ENCODE measurements around the gene JARID2.
"Not testable (repeated sequence)": the region's sequence is repeated elsewhere in the genome, so short reads cannot be mapped to it uniquely, and the experiment has no call there.

Gene JARID2

GRCh38 chr6:15292721-15293302 is 46.9 kb downstream of the JARID2 start:
- no peaks in the 10 kb centered on the region for H3K36me3 ChIP-seq (ENCODE audit: insufficient read depth, low read length)
- H3K4me1 ChIP-seq (ENCODE audit: insufficient read depth, low read length): peaks cover 5% of the 10 kb centered on the region
- H3K9me3 ChIP-seq (ENCODE audit: low read length): no peaks in the 10 kb centered on the region
- no peak overlapping the region for H2AFZ ChIP-seq (ENCODE audit: low read depth, low read length)
- H3K4me3 ChIP-seq (ENCODE audit: low read length): no peak overlapping the region
- H3K27me3 ChIP-seq (ENCODE audit: insufficient read depth, low read length): no peaks in the 10 kb centered on the region

DNA sequence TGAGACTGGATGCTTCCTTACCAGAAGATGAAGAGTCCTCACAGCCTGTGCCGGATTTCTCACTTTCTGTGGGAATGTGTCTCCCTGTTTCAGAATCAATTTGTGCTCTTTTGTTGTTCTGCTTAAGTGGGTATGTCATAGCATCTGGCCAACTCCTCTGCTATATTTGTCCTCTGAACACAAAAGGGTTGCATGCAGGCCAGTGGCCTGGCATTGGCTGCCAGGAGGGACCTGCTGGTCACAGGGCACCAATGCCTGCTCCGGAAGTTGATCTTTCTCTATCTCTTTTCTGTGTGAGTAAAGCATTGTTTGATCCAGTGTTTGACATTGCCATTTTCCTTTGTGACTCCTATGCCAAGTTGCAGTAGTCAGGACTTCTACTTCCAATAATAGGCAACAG is 47.8 kb downstream of the JARID2 start:
- no peak overlapping the region for H2AFZ ChIP-seq (ENCODE audit: low read depth, low read length)

DNA sequence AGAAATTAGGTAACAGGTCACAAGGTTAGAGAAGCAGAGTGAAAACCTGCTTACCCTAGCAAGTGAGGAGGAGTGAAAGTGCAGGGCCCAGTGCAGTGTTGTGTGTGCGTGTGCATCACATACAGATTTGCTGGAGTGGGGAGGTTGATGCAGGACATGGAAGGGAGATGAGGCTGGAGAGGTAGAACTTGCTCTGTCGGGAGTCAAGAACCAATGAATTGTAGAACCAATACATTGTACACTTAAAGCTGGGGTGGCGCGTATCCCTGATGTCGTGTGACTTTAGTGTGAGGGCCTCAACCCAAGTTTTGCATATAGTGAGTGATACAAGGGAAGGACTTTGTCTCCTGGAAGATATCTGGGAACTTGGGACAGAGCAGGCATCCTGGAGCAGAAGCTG is 48.6 kb downstream of the JARID2 start:
- Histone ChIP-seq H3K36me3 (ENCODE audit: insufficient read depth, low read length) (no peaks in the 10 kb centered on the region), H3K4me1 (ENCODE audit: insufficient read depth, low read length) (peaks cover 5% of the 10 kb centered on the region), H3K4me3 (ENCODE audit: low read length) (no peak overlapping the region), H3K9me3 (ENCODE audit: low read length) (no peaks in the 10 kb centered on the region), H2AFZ (ENCODE audit: low read depth, low read length) (no peak overlapping the region), H3K27me3 (ENCODE audit: insufficient read depth, low read length) (no peaks in the 10 kb centered on the region)

More for the DNA sequence above, 47.8 kb downstream of the JARID2 start:
- Histone ChIP-seq H3K4me3 (ENCODE audit: low read length) (no peak overlapping the region), H3K36me3 (ENCODE audit: insufficient read depth, low read length) (no peaks in the 10 kb centered on the region), H3K27me3 (ENCODE audit: insufficient read depth, low read length) (no peaks in the 10 kb centered on the region), H3K4me1 (ENCODE audit: insufficient read depth, low read length) (peaks cover 5% of the 10 kb centered on the region), H3K9me3 (ENCODE audit: low read length) (no peaks in the 10 kb centered on the region)

- H3K4me3 ChIP-seq (ENCODE audit: low read length): no peak overlapping the region
- H2AFZ ChIP-seq (ENCODE audit: low read depth, low read length): no peak overlapping the region
- peaks cover 5% of the 10 kb centered on the region for H3K4me1 ChIP-seq (ENCODE audit: insufficient read depth, low read length)
- no peaks in the 10 kb centered on the region for H3K27me3 ChIP-seq (ENCODE audit: insufficient read depth, low read length)
- no peaks in the 10 kb centered on the region for H3K9me3 ChIP-seq (ENCODE audit: low read length)
- H3K36me3 ChIP-seq (ENCODE audit: insufficient read depth, low read length): no peaks in the 10 kb centered on the region
These were observed 50.4 kb downstream of the JARID2 start for GRCh38 chr6:15296249-15296648.

DNA sequence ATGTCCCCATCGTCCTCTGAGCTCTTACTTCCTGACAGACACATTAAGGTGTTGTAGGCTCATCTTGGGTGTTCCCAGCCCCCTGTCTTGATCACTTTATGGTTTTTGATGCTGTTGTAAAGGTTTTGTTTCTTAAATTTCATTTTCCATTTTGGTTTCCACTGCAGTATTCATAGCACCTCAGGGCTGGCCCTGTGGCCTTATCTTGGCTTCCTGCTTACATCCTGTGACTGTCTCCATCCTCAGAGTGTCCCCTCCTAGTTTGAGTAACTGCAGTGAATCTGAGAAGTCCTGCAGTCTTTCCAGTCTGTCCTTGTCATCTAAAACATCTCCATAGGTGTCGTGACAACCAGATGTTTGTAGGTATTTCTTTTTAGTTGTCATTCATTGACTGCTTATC is 50.9 kb downstream of the JARID2 start:
- Histone ChIP-seq H3K9me3 (ENCODE audit: low read length) (no peaks in the 10 kb centered on the region), H3K27me3 (ENCODE audit: insufficient read depth, low read length) (no peaks in the 10 kb centered on the region), H3K4me3 (ENCODE audit: low read length) (no peak overlapping the region)

GRCh38 chr6:15297167-15297566 is 51.3 kb downstream of the JARID2 start:
- not testable (repeated sequence) for H3K9me3 ChIP-seq (ENCODE audit: low read length); H3K36me3 ChIP-seq (ENCODE audit: insufficient read depth, low read length); H3K4me3 ChIP-seq (ENCODE audit: low read length); H3K27me3 ChIP-seq (ENCODE audit: insufficient read depth, low read length); H3K4me1 ChIP-seq (ENCODE audit: insufficient read depth, low read length); H2AFZ ChIP-seq (ENCODE audit: low read depth, low read length)

More for the DNA sequence above, 50.9 kb downstream of the JARID2 start:
- Histone ChIP-seq H3K4me1 (ENCODE audit: insufficient read depth, low read length) (peaks cover 5% of the 10 kb centered on the region), H3K36me3 (ENCODE audit: insufficient read depth, low read length) (no peaks in the 10 kb centered on the region), H2AFZ (ENCODE audit: low read depth, low read length) (no peak overlapping the region)

DNA sequence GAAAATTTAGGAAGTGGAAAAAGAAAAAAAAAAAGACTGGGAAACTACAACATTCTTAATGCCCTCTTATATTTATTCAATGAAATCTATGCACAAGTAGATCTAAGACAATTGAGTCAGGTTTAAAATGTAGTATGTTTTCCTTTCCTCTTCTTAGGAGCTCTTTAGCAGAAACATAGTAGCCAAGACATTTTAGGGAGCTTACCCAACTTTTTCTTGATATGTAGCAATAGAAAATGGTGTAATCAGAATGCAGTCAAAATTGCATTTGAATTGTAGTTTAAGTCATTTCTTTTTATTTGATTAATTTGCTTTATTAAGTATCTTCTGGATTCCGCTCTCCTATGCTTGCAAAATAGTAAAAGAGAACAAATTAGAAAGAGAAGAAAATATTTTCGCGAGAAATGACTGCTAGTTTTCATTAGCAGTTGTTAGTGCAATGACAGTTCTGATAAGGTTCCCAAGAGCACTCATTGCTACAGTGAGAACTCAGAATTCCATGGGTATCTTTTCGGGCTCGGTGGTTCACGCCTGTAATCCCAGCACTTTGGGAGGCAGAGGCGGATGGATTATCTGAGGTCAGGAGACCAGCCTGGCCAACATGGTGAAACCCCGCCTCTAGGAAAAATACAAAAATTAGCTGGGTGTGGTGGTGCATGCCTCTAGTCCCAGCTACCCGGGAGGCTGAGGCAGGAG is 52.2 kb downstream of the JARID2 start:
- peaks cover 7% of the 10 kb centered on the region for H3K4me1 ChIP-seq (ENCODE audit: insufficient read depth, low read length)
- H3K9me3 ChIP-seq (ENCODE audit: low read length): no peaks in the 10 kb centered on the region
- H3K27me3 ChIP-seq (ENCODE audit: insufficient read depth, low read length): no peaks in the 10 kb centered on the region
- H3K36me3 ChIP-seq (ENCODE audit: insufficient read depth, low read length): no peaks in the 10 kb centered on the region
- H2AFZ ChIP-seq (ENCODE audit: low read depth, low read length): no peak overlapping the region
- no peak overlapping the region for H3K4me3 ChIP-seq (ENCODE audit: low read length)

DNA sequence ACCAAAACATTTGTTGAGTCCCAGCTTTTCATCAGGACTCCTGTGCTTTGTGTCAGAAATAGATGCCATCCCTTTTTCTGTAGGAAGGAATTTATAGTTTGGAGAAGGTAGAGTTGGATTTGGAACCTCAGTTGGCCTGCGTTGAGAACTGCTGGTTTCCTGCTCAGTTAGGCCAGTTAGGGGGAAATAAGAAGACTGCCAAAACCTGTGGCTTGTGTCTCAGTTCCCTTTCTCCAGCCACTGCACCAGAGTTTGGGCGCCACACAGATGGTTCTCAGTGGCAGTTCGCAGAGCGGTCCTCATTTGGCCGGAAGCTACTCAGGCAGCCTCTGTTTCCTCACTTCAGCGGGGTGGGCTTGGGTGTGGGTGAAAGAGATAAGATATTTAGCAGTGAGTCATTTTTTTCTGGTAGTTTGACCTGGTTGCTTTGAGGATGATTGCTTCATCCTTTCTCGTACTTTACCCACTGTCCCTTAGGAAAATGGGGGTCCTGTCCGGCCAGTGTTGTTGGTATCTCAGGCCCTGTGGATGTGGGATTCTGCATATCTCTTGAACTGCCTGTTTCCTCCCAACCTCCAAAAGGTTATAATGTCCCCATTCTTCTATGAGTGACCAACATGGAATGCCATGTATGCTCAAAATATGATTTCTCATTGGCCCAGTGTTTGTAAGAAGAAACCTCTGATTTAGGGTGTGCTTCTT is 53.7 kb downstream of the JARID2 start:
- H3K4me3 ChIP-seq (ENCODE audit: low read length): no peak overlapping the region
- no peaks in the 10 kb centered on the region for H3K27me3 ChIP-seq (ENCODE audit: insufficient read depth, low read length)
- H2AFZ ChIP-seq (ENCODE audit: low read depth, low read length): no peak overlapping the region

DNA sequence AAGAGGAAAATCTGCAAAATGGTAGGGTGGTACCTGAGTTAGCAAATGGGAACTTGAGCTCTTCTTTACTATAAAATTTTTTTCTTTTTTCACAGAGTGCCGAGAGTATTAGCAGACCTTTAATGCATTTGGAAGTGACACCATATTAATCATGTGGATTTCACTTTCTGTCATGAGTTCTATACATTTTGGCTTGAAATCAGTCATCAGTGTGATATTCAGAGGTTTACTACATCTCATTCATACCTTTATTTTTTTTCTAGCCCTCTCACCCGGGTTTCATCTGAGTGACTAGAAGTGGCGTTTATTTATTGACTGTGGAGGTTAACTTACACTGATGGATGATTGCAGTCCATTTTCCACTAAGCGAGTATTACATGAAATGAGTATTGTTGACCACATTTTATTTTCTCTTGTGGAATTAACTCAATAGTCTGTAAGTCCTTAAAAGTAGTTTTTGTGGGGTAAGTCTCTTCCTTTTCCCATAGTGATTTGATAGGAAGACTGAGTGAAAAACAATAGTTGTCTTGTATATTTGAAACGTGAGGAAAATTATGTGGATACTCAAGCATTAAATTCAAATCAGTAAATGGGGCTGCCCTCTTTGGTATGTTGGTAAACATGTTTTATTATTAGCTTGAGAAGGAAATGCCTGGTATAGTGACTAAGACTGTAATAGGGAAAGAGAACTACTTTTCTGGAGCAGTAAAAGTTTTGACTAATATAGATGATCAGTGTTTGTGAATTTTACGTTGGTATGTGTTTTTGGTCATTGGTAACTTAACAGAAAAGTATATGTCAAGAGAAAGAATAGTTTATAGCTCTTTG is 55.5 kb downstream of the JARID2 start:
- Histone ChIP-seq H3K4me3 (ENCODE audit: low read length) (no peak overlapping the region), H3K4me1 (ENCODE audit: insufficient read depth, low read length) (peaks cover 31% of the 10 kb centered on the region)

More for the DNA sequence above, 53.7 kb downstream of the JARID2 start:
- H3K9me3 ChIP-seq (ENCODE audit: low read length): no peaks in the 10 kb centered on the region
- H3K4me1 ChIP-seq (ENCODE audit: insufficient read depth, low read length): peaks cover 16% of the 10 kb centered on the region
- H3K36me3 ChIP-seq (ENCODE audit: insufficient read depth, low read length): no peaks in the 10 kb centered on the region

GRCh38 chr6:15303162-15303919 is 57.5 kb downstream of the JARID2 start:
- Histone ChIP-seq H2AFZ (ENCODE audit: low read depth, low read length) (no peak overlapping the region), H3K4me1 (ENCODE audit: insufficient read depth, low read length) (peaks cover 43% of the 10 kb centered on the region), H3K27me3 (ENCODE audit: insufficient read depth, low read length) (no peaks in the 10 kb centered on the region), H3K4me3 (ENCODE audit: low read length) (no peak overlapping the region), H3K9me3 (ENCODE audit: low read length) (no peaks in the 10 kb centered on the region), H3K36me3 (ENCODE audit: insufficient read depth, low read length) (no peaks in the 10 kb centered on the region)

More for the DNA sequence above, 55.5 kb downstream of the JARID2 start:
- Histone ChIP-seq H3K9me3 (ENCODE audit: low read length) (no peaks in the 10 kb centered on the region), H3K27me3 (ENCODE audit: insufficient read depth, low read length) (no peaks in the 10 kb centered on the region), H3K36me3 (ENCODE audit: insufficient read depth, low read length) (no peaks in the 10 kb centered on the region), H2AFZ (ENCODE audit: low read depth, low read length) (no peak overlapping the region)

GRCh38 chr6:15303920-15304291 is 58.0 kb downstream of the JARID2 start:
- Histone ChIP-seq H3K9me3 (ENCODE audit: low read length) (no peaks in the 10 kb centered on the region), H3K4me1 (ENCODE audit: insufficient read depth, low read length) (peaks cover 48% of the 10 kb centered on the region), H2AFZ (ENCODE audit: low read depth, low read length) (no peak overlapping the region)

GRCh38 chr6:15304337-15305042 is 58.6 kb downstream of the JARID2 start:
- Histone ChIP-seq H3K27me3 (ENCODE audit: insufficient read depth, low read length) (no peaks in the 10 kb centered on the region), H3K4me3 (ENCODE audit: low read length) (no peak overlapping the region), H2AFZ (ENCODE audit: low read depth, low read length) (no peak overlapping the region), H3K4me1 (ENCODE audit: insufficient read depth, low read length) (peaks cover 50% of the 10 kb centered on the region), H3K36me3 (ENCODE audit: insufficient read depth, low read length) (no peaks in the 10 kb centered on the region), H3K9me3 (ENCODE audit: low read length) (no peaks in the 10 kb centered on the region)

More at GRCh38 chr6:15303920-15304291, 58.0 kb downstream of the JARID2 start:
- H3K36me3 ChIP-seq (ENCODE audit: insufficient read depth, low read length): no peaks in the 10 kb centered on the region
- no peak overlapping the region for H3K4me3 ChIP-seq (ENCODE audit: low read length)
- no peaks in the 10 kb centered on the region for H3K27me3 ChIP-seq (ENCODE audit: insufficient read depth, low read length)

All from neuron (in vitro differentiated cells).